Activated CD8-positive, alpha-beta memory T cell treated with anti-CD3 and anti-CD28 coated beads, Interleukin-2, amount 50 U/mL, for 1 hour (primary cell): ENCODE measurements around the gene IFNG-AS1.
A peak's percentile ranks its signal among the peaks of the same experiment; 100 is the strongest.

Source experiments
- DNase-seq: peaks from one replicate; pipeline ENCODE4 v3.0.0-alpha.2; 2020; ENCODE audit errors: extremely low read depth

The IFNG-AS1 gene

GRCh38 chr12:67989184-67989920, at the start of gene IFNG-AS1:
IFNG-AS1 (plus strand) TSS chr12:67989447.
- no peak for DNase-seq

- DNase-seq, result no peak
Measured at GRCh38 chr12:67939611-67940010, 49.6 kb upstream of the IFNG-AS1 start.

GRCh38 chr12:67940780-67941243, 48.4 kb upstream of the IFNG-AS1 start:
- DNase-seq, result no peak

GRCh38 chr12:67942724-67943123, 46.5 kb upstream of the IFNG-AS1 start:
- no peak for DNase-seq

GRCh38 chr12:67943141-67943892, 45.9 kb upstream of the IFNG-AS1 start:
- DNase-seq, result peak; percentile 28

- DNase-seq, result no peak
Measured at GRCh38 chr12:67944093-67944492, 45.2 kb upstream of the IFNG-AS1 start.

GRCh38 chr12:67952787-67953186, 36.5 kb upstream of the IFNG-AS1 start:
- DNase-seq, result no peak

GRCh38 chr12:67957383-67957782, 31.9 kb upstream of the IFNG-AS1 start:
- no peak for DNase-seq

GRCh38 chr12:67958187-67958586, 31.1 kb upstream of the IFNG-AS1 start:
- no peak for DNase-seq

- DNase-seq, result no peak
Measured at GRCh38 chr12:67964456-67964855, 24.8 kb upstream of the IFNG-AS1 start.

- no peak for DNase-seq
Measured at GRCh38 chr12:67966560-67966959, 22.7 kb upstream of the IFNG-AS1 start.

- no peak for DNase-seq
Measured at GRCh38 chr12:67968321-67968720, 20.9 kb upstream of the IFNG-AS1 start.

- no peak for DNase-seq
Measured at GRCh38 chr12:67968725-67969124, 20.5 kb upstream of the IFNG-AS1 start.

GRCh38 chr12:67969134-67969802, 20.0 kb upstream of the IFNG-AS1 start:
- no peak for DNase-seq

GRCh38 chr12:67977668-67978067, 11.6 kb upstream of the IFNG-AS1 start:
- DNase-seq, result no peak

GRCh38 chr12:67980391-67980790, 8.9 kb upstream of the IFNG-AS1 start:
- DNase-seq, result no peak

GRCh38 chr12:67981287-67982162, 7.7 kb upstream of the IFNG-AS1 start:
- DNase-seq, result no peak

- no peak for DNase-seq
Measured at GRCh38 chr12:67982164-67982563, 7.1 kb upstream of the IFNG-AS1 start.

GRCh38 chr12:67986632-67987031, 2.6 kb upstream of the IFNG-AS1 start:
- DNase-seq, result no peak

- DNase-seq, result no peak
Measured at GRCh38 chr12:67988601-67989021, 636 bp upstream of the IFNG-AS1 start.

GRCh38 chr12:67991158-67991557, 1.9 kb downstream of the IFNG-AS1 start:
- DNase-seq, result no peak

- DNase-seq, result no peak
Measured at GRCh38 chr12:67993143-67993542, 3.9 kb downstream of the IFNG-AS1 start.
